Fibroblast of lung (primary cell): ENCODE data around the gene RPS16.
"Not testable (repeated sequence)": the region's sequence is repeated elsewhere in the genome, so short reads cannot be mapped to it uniquely, and the experiment has no call there.

Experiments
- EZH2 ChIP-seq: IDR thresholded peaks from 2 replicates; pipeline ENCODE4 v1.5.1; 2012; ENCODE audit warnings: low read length, control low read depth, mild to moderate bottlenecking; ENCODE audit errors: missing control alignments
- TF ChIP-seq, protein P1 (sequence below), 2 donors: IDR thresholded peaks in 1 of 2; conservative IDR thresholded peaks in 1 of 2; 1 replicate in 1 of 2; 2 replicates in 1 of 2; pipeline ENCODE4 v1.5.1; 2011 to 2012; ENCODE audit warnings: low read length in 2 of 2, control low read depth in 1 of 2, inconsistent platforms in 1 of 2, low read depth in 1 of 2, mild to moderate bottlenecking in 1 of 2

- TF ChIP-seq, protein P1, sequence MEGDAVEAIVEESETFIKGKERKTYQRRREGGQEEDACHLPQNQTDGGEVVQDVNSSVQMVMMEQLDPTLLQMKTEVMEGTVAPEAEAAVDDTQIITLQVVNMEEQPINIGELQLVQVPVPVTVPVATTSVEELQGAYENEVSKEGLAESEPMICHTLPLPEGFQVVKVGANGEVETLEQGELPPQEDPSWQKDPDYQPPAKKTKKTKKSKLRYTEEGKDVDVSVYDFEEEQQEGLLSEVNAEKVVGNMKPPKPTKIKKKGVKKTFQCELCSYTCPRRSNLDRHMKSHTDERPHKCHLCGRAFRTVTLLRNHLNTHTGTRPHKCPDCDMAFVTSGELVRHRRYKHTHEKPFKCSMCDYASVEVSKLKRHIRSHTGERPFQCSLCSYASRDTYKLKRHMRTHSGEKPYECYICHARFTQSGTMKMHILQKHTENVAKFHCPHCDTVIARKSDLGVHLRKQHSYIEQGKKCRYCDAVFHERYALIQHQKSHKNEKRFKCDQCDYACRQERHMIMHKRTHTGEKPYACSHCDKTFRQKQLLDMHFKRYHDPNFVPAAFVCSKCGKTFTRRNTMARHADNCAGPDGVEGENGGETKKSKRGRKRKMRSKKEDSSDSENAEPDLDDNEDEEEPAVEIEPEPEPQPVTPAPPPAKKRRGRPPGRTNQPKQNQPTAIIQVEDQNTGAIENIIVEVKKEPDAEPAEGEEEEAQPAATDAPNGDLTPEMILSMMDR (conservative IDR thresholded peaks at IDR 0.05 in 1 of 2, IDR thresholded peaks at IDR 0.05 in 1 of 2; ENCODE audit: low read depth in 1 of 2, low read length in 2 of 2): not testable (repeated sequence)
- not testable (repeated sequence) for TF ChIP-seq EZH2
Measured at GRCh38 chr19:39479319-39479801, 43.6 kb upstream of the RPS16 start.
